GM18507 (cell line): ENCODE results near the gene MAGI3.
"Not testable (repeated sequence)": the region's sequence is repeated elsewhere in the genome, so short reads cannot be mapped to it uniquely, and the experiment has no call there.

ENCODE experiments used
- DNase-seq: peaks from one replicate; pipeline ENCODE4 v3.0.0; 2011; ENCODE audit warnings: low read depth; ENCODE audit not compliant: insufficient read length; ENCODE audit errors: extremely low spot score
- FAIRE-seq: peaks from 2 replicates; lab custom pipeline; 2011; peaks lifted over from hg19 to GRCh38; lab: Jason Lieb, UNC

Gene MAGI3

DNA sequence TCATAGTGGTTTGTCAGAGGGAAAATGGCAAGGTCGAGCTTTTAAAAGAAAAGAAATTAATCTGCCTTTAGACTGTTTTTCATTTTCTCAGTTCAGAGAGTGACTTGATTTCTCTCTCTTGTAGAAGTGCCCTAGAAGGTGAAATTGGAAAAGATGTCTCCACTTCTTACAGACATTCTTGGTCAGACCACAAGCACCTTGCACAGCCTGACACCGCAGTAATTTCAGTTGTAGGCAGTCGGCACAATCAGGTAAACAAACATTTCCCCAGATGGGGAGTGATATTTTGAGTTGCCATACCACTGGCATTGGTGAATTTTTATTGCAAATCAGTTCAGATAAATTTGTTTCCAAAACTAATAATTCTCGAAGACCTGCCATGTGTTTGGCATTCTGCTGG lies 282.2 kb downstream of the MAGI3 start:
- FAIRE-seq = no peak
- DNase-seq = no peak

DNA sequence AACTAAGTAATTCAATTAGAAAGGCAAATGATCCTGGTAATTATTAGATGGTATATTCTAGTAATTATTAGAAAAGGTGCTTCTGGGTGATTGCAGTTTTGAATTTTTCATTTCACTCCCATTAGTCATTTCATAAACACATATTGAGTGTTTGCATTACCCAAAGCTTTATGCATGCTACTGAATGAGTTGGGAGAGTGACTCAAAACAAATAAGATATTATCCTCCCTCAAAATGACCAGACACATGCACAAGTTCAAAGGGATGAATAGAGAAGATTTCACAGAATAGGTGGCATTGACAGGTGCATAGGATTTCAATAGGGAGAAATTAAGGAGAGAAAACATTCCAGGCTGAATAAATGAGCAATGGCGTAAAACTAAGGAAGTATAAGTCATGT lies 284.3 kb downstream of the MAGI3 start:
- FAIRE-seq (no peak), DNase-seq (no peak)

DNA sequence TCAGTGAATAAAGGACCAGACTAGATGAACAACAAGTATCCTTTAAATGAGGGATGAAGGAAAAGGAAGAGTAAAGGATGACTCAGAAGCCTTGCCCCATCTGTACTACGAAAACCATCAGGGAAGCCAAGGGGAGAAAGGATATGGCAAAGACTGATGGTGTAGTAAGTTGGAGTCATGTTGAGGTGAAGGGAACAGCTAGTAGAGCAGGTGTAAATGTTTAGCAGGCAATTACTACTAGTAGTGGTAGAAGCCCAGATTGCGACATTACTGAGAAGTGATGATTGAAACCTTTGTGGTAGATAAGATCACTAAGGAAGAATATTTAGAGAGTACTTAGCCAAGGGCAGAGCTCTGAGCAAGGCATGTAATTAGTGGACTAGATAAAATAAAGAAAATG lies 285.0 kb downstream of the MAGI3 start:
- DNase-seq (no peak), FAIRE-seq (no peak)

DNA sequence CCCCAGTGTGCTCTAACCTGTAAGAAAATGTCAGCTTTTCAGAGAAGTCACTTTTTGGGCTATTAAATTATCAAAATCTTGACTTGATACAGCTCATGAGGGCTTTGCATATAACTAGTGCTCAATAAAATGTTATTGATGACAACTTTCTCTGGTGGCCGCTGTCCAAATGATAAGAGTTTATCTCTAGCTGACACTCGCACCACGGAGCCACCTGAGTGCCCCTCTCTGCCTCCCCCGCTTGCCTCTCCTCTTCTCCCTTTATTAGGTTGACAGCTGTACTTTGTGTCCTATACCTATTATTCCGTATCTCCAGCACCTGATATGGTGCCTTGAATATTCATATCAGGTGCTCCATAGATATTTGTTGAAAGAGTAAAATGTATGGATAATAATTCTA lies 286.2 kb downstream of the MAGI3 start:
- no peak for FAIRE-seq
- DNase-seq = no peak

DNA sequence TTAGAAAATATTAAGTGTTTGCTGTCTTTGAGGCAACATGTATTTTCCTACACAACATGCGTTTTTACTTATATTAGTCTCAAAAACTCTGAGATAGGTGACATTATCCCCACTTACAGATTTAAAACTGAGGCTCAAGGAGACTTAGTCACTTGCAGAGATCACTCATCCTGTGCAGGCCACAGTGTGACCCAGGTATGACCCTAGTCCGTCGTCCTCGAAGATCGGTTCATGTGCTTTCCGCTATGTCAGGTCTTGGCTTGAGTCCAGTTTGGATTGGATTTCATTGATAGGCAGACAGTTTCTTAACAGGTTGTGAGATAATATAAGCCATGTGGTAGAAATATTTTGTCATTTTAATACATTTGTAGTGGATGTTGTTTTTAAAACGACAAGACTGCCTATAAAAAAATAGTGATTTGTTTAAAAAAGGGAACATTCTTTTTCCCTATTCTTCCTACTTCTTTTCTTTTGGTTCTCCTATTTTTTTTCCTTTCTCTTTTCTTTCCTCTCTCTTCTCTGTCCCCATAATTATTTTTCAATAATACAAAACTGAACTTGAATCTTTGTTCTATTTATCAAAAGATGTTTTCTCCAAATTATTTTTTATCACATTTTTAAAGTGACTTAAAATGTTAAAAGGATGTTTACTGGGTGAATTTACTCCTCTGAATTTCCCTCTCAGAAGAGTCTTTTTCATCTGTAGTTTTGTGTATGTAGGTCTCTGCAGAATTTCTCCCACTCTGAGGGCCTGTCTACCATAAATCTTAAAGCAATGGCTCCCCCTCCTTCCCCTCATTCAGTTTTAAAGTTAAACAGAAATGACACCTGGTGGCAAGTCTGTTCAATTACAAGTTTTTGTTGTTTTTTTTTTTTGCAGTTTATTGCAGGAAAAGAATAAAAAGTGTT lies 287.2 kb downstream of the MAGI3 start:
- peak; percentile 74 for FAIRE-seq
- DNase-seq = peak; percentile 14

DNA sequence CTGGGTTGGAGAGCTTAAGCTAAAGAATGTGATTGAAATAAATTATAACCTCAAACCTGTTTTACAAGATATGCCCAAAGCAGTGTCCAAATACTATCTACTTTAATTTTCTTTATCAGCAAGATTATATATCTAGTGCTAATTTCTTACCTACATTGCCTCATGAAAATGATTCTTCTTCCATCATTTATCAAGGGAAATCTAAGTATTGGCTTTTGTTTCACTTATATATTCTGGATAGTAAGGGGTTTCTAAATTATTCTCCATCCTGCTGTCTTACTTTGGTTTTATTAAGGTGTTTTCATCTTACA lies 287.8 kb downstream of the MAGI3 start:
- no peak for FAIRE-seq
- no peak for DNase-seq

DNA sequence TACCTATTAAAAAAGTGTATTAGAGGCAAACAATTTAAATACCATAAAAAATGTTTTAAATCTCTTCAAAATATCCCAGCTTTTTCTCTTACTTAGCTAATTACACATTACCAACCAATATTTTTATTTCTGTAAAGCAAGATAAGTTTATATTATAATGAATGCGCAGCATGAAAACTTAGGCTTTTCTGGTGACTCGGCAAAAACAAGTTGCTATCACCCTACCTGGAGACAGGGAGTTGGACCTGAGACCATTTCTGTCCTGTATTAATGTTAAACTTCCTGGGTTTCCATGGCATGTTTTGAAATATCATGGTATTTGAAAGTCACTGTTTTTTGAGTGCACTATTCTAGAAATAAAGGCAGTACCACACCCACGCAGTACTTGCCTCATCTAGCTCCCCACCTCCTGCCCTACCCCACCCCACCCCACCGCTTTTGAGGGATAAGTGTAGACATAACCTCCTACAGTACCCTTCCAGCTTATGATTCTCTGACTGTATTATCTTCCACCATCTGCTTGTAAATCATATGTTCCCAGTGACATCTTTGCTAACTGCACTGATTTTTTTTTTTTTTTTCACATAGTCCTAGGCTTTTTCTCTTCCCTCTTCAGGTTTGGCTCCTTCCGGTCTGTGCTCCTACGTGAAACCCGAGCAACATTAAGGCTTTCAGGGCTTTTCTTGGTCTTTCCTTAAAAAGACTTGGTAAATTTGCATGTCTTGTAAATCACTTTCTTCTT lies 291.5 kb downstream of the MAGI3 start:
- DNase-seq (no peak), FAIRE-seq (no peak)

DNA sequence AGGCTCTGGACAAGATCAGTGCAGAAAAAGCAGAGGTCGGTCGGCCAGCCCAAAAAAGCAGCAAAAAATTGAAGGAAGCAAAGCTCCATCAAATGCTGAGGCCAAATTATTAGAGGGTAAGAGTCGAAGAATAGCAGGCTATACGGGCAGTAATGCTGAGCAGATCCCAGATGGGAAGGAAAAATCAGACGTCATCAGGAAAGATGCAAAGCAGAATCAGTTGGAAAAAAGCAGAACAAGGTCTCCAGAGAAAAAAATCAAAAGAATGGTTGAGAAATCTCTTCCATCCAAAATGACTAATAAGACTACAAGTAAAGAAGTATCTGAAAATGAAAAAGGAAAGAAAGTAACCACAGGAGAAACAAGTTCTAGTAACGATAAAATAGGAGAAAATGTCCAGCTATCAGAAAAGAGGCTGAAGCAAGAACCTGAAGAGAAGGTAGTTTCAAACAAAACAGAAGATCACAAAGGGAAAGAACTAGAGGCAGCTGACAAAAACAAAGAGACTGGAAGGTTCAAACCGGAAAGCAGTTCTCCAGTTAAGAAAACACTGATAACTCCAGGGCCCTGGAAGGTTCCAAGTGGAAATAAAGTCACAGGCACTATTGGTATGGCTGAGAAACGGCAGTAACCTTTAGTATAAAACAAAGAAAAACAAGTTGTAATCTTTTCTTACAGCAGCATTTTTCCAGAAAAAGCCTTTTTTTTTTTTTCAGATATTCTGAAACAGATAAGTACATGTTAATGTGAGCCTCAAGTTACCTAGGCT lies 293.3 kb downstream of the MAGI3 start:
- DNase-seq = no peak
- FAIRE-seq = no peak

DNA sequence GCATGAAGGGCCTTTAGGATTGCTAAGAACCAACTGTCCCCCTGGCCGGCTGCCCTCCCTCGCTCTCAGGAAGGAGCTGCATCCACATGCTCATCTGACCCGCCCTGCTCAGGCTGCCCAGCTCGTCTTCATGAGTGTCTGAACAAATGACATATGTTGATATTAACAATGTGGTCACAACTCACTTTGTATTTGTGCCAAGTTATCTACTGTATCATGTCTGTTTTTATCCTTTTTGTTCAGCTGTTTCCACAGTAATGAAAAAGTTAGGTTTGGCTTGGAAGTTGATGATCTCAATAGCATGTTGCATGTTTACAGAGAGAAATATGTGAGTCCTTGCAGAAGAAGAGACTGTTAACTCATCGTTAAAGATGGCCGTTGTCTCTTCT lies 293.8 kb downstream of the MAGI3 start:
- DNase-seq (no peak), FAIRE-seq (no peak)

DNA sequence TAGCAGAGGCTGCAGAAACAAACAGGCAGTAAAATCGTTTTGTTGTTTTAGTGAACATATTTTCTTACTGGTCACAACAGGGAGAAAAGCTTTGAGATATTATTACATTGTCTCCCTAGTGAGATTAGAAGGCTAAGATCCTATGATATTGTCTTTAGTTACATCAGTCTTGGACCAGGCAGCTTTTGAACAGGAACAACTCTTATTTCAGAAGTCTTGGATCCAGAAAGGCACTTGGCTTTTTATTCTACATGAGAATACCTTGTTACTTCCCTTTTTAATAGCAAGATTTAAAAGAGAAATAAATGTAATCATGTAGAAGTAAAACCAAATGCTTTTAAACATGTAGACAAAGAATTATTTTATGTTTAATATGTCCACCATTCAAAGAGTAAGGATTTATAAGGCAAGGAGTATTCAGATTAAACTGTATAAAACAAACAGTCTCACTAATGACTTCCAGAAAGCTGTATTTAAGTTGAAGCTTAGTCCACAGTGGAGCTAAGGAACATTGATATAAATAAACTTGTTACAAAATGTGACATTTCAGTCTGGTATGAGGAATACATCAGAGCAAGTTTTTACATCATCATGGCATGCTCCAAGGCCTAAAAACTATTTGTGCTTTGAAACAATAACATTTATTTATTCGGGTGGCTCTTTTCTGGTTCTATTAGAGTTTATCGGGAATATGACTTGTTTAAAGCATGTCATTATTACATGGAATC lies 296.7 kb downstream of the MAGI3 start:
- DNase-seq (no peak), FAIRE-seq (no peak)

DNA sequence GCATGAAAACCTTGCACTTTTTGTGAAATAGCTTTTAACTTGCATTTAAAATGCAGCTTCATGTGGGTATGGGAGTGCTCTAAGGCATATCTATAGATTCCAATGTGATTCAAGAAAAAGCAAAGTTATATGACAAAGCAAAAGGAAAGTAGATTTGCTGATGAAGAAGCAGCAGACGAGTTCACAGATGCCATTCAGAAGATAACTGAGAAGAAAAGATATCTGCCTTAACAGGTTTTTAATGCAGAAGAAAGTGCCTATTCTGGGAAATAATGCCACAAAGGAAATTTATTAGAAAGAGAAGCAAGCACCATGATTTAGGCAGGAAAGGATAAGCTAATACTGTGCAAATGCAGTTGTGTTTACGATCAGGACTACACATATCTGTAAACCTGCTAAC lies 300.9 kb downstream of the MAGI3 start:
- FAIRE-seq (no peak), DNase-seq (no peak)

DNA sequence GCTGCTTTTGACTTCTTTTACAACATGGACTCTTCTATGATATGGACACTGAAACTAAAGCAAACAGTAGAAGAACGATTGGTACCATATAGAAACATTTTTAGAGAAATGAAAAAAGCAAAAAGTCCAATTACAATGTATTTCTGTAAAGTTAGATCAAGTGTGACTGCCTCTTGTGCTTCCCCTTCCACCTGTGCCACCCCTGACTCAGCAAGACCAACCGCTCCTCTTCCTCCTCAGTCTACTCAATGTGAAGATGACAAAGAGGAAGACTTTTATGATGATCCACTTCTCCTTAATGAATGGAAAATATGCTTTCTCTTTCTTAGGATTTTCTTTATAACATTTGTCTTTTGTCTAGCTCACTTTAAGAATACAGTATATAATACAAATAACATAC lies 302.0 kb downstream of the MAGI3 start:
- FAIRE-seq = no peak
- no peak for DNase-seq

DNA sequence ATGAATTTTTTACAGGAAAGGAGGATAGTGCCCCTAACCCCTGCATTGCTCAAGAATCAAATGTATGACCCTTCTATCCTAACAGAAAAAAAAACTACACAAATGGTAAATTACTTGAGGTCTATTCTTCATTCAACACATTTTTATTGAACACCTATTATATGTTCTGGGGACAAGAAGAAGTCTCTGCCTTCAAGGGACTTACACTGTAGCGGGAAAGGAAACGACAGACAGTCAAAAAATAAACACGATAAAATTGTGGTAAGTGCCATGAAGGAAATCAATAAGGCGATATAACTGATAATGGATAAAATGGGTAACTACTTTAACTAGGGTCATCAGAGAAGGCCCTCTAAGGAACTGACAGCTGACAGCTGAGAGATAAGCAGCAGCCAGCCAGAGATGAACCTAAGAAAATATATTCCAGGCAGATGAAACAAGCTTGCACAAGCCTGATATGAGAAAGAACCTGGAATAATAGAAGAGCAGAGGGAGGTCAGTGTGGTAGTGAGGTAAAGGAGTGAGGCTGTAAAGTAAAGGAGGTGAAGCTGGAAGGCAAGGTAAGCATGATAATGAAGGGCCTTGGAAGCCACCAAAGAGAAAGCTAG lies 302.6 kb downstream of the MAGI3 start:
- FAIRE-seq = no peak
- no peak for DNase-seq

DNA sequence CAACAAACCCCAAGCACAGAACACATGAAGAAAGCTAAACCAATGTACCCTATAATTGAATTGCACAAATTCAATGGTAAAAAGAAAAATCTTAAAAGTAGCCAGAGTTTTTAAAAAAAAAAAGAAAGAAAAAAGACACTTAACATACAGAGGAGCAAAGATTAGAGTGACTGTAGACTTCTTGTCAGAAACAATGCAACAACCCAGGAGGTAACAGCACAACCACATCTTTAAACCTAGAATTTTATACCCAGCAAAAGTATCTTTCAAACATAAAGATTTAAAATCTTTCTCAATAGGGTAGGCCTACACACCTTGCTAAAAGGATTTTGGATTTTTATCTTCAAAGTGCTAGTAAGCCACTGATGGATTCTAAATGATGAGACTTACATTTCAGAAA lies 304.6 kb downstream of the MAGI3 start:
- DNase-seq (no peak), FAIRE-seq (no peak)

DNA sequence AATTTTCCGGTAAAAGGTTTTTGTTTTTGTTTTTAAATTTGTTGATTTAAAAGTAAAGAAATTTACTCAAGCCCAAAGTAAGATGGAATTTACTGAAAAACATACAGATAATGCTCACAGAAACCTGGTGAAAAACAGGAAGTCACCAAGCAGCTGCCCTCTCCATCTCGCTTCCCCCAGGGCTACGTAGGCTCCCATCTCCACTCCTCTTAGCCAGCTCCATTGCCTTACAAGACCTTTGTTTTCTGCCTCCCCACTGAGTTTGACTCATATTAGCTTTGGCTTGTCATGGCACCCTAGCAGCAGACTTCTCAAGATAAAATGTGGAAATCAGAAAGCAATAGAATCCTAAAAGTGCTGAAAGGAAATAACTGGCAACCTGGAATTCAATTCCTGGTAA lies 311.1 kb downstream of the MAGI3 start:
- no peak for FAIRE-seq

DNA sequence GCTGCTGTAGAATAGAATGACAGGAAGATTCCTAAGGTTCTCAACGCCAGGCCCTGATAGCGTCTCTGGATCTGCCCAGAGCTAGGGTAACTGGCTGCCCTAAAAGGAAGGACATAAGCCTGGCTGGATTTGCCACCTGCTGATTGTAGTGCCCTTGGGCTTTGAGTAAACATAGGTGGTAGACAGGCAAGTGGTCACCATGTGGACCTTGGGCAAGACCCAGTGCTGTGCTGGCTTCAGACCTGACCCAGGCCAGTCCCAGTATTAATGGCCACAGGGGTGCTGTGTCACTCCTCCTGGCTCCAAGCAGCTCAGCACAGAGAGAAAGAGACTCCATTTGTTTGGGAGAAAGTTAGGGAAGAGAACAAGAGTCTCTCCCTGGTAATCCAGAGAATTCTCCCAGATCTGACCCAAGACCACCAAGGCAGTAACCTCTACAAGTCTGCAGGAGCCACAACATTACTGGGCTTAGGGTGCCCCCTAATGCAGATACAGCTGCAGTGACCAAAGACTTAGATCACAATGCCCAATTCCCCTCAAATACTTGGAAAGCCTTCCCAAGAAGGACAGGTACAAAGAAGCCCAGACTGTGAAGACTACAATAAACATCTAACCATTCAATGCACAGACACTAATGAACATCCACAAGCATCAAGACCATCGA lies 324.4 kb downstream of the MAGI3 start:
- DNase-seq (no peak), FAIRE-seq (no peak)

More for the DNA sequence above, 311.1 kb downstream of the MAGI3 start:
- DNase-seq = no peak

DNA sequence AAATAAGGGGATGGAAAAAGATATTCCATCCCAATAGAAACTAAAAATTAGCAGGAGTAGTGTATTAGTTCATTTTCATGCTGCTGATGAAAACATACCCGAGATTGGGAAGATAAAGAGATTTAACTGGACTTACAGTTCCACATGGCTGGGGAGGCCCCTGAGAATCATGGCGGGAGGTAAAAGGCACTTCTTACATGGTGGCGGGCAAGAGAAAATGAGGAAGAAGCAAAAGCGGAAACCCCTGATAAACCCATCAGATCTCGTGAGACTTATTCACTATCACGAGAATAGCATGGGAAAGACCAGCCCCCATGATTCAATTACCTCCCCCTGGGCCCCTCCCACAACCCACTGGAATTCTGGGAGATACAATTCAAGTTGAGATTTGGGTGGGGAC lies 327.2 kb downstream of the MAGI3 start:
- FAIRE-seq = not testable (repeated sequence)

DNA sequence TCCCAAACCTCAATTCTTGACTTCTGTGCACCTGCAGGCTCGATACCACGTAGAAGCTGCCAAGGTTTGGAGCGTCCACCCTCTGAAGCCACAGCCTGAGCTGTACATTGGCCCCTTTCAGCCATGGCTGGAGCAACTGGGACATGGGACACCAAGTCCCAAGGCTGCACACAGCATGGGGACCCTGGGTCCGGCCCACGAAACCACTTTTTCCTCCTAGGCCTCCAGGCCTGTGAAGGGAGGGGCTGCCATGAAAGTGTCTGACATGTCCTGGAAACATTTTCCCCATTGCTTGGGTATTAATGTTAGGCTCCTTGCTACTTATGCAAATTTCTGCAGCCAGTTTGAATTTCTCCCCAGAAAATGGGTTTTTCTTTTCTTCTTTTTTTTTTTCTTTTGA lies 328.3 kb downstream of the MAGI3 start:
- FAIRE-seq, DNase-seq: not testable (repeated sequence)

More for the DNA sequence above, 327.2 kb downstream of the MAGI3 start:
- DNase-seq = not testable (repeated sequence)

DNA sequence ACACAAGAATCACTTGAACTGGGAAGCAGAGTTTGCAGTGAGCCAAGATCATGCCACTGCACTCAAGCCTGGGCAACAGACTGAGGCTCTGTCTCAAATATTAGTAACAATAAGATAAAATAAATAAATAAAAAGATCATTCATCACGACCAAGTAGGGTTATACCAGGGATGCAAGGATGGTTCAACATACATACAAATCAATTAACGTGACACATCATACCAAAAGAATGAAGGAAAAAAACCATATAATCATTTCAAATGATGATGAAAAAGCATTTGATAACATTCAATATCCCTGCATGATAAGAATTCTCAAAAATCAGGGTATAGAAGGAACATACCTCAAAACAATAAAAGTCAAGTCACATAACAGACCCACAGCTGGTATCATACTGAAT lies 330.7 kb downstream of the MAGI3 start:
- no peak for DNase-seq
- FAIRE-seq = no peak
